Measurements from ENCODE around the gene IGFBP3. TPM values are rescaled to one million over a fixed set of nuclear protein-coding genes. Genes with fewer than 3 reads are reported as not detected.
A peak's percentile ranks its signal among the peaks of the same experiment; 100 is the strongest.

IGFBP3 gene
- total and polyA plus RNA-seq, 2 of the 13 experiments (the other 11 are each of a cell fraction or from before 2014, with no cell fraction given): 57.5 TPM; not detected in 1

DNA sequence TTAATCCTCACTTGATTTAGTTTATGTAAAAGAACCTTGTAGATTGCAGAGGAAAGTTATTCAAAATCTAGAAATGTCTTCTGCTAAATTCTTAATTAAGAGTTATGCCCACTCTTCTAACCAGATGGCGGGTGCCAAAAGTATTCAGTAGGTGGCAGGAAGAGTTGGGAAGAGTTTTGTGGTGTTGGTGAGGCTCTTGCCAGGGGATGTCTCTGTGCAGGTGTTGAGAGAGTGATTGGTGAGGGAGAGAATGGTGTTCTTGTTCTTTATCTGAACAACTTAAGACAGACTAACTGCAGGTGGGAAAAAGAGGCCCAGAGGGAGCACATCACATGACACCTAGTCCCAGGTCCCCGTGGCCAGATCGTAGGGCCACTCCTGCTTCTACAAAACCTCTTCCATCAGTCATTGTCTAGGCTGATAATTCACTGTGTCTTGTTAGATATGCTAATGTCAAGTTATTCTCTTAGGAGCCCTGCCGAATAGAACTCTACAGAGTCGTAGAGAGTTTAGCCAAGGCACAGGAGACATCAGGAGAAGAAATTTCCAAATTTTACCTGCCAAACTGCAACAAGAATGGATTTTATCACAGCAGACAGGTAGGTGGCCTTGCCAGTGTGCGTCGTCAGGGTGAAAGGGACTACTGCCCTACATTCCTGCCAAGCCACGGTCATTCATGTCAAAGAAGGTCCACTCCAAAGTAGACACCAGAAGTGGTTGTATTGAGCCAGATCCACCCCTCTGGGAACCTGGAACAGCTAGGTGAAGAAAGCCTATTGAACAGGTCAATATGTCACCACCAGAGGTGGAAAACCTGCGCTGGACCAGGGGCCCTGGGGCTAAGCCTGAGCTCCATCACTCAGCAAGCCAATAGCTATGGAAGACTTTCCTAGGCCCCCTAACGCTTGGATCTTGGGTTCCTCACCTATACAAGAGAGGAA, 29.3 kb downstream of the IGFBP3 start (continued):
- TF ChIP-seq ZNF34 (CRISPR knock-in tag; IDR thresholded peaks at IDR 0.05; ENCODE audit: borderline replicate concordance): no peak
- no peak; the same call in 1 of the 2 replicates for TF ChIP-seq KDM2A (CRISPR knock-in tag; IDR thresholded peaks at IDR 0.05; ENCODE audit: borderline replicate concordance, low read depth)
- TF ChIP-seq ZNF891 (CRISPR knock-in tag; IDR thresholded peaks at IDR 0.05): peak; percentile 68; the same call in 1 of the 2 replicates
- no peak for TF ChIP-seq ZNF24 (IDR thresholded peaks at IDR 0.05)
- no peak for TF ChIP-seq SRSF9 (IDR thresholded peaks at IDR 0.05; ENCODE audit: borderline replicate concordance, insufficient read depth, low read depth, low read length, poor library complexity, severe bottlenecking)
- no peak; the same call in 1 of the 2 replicates for TF ChIP-seq ZSCAN20 (CRISPR knock-in tag; IDR thresholded peaks at IDR 0.05; ENCODE audit: borderline replicate concordance)
- TF ChIP-seq, protein P1, sequence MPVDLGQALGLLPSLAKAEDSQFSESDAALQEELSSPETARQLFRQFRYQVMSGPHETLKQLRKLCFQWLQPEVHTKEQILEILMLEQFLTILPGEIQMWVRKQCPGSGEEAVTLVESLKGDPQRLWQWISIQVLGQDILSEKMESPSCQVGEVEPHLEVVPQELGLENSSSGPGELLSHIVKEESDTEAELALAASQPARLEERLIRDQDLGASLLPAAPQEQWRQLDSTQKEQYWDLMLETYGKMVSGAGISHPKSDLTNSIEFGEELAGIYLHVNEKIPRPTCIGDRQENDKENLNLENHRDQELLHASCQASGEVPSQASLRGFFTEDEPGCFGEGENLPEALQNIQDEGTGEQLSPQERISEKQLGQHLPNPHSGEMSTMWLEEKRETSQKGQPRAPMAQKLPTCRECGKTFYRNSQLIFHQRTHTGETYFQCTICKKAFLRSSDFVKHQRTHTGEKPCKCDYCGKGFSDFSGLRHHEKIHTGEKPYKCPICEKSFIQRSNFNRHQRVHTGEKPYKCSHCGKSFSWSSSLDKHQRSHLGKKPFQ (CRISPR knock-in tag; IDR thresholded peaks at IDR 0.05; ENCODE audit: insufficient replicate concordance): no peak
- TF ChIP-seq, protein P2, sequence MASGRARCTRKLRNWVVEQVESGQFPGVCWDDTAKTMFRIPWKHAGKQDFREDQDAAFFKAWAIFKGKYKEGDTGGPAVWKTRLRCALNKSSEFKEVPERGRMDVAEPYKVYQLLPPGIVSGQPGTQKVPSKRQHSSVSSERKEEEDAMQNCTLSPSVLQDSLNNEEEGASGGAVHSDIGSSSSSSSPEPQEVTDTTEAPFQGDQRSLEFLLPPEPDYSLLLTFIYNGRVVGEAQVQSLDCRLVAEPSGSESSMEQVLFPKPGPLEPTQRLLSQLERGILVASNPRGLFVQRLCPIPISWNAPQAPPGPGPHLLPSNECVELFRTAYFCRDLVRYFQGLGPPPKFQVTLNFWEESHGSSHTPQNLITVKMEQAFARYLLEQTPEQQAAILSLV (CRISPR knock-in tag; IDR thresholded peaks at IDR 0.05; ENCODE audit: borderline replicate concordance): no peak
- TF ChIP-seq, protein P3, sequence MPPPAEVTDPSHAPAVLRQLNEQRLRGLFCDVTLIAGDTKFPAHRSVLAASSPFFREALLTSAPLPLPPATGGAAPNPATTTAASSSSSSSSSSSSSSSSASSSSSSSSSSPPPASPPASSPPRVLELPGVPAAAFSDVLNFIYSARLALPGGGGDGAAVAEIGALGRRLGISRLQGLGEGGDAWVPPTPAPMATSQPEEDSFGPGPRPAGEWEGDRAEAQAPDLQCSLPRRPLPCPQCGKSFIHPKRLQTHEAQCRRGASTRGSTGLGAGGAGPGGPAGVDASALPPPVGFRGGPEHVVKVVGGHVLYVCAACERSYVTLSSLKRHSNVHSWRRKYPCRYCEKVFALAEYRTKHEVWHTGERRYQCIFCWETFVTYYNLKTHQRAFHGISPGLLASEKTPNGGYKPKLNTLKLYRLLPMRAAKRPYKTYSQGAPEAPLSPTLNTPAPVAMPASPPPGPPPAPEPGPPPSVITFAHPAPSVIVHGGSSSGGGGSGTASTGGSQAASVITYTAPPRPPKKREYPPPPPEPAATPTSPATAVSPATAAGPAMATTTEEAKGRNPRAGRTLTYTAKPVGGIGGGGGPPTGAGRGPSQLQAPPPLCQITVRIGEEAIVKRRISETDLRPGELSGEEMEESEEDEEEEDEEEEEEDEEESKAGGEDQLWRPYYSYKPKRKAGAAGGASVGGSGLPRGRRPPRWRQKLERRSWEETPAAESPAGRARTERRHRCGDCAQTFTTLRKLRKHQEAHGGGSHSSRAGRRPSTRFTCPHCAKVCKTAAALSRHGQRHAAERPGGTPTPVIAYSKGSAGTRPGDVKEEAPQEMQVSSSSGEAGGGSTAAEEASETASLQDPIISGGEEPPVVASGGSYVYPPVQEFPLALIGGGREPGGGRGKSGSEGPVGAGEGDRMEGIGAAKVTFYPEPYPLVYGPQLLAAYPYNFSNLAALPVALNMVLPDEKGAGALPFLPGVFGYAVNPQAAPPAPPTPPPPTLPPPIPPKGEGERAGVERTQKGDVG (CRISPR knock-in tag; IDR thresholded peaks at IDR 0.05; ENCODE audit: borderline replicate concordance): no peak
- TF ChIP-seq HDAC1 (CRISPR knock-in tag; IDR thresholded peaks at IDR 0.05): no peak
- TF ChIP-seq, protein P4, sequence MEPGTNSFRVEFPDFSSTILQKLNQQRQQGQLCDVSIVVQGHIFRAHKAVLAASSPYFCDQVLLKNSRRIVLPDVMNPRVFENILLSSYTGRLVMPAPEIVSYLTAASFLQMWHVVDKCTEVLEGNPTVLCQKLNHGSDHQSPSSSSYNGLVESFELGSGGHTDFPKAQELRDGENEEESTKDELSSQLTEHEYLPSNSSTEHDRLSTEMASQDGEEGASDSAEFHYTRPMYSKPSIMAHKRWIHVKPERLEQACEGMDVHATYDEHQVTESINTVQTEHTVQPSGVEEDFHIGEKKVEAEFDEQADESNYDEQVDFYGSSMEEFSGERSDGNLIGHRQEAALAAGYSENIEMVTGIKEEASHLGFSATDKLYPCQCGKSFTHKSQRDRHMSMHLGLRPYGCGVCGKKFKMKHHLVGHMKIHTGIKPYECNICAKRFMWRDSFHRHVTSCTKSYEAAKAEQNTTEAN (CRISPR knock-in tag; conservative IDR thresholded peaks at IDR 0.05): no peak
- TF ChIP-seq HDAC6 (IDR thresholded peaks at IDR 0.05; ENCODE audit: low read depth, low read length): no peak
- no peak for TF ChIP-seq BRD4 (CRISPR knock-in tag; IDR thresholded peaks at IDR 0.05)
- TF ChIP-seq, protein P5, sequence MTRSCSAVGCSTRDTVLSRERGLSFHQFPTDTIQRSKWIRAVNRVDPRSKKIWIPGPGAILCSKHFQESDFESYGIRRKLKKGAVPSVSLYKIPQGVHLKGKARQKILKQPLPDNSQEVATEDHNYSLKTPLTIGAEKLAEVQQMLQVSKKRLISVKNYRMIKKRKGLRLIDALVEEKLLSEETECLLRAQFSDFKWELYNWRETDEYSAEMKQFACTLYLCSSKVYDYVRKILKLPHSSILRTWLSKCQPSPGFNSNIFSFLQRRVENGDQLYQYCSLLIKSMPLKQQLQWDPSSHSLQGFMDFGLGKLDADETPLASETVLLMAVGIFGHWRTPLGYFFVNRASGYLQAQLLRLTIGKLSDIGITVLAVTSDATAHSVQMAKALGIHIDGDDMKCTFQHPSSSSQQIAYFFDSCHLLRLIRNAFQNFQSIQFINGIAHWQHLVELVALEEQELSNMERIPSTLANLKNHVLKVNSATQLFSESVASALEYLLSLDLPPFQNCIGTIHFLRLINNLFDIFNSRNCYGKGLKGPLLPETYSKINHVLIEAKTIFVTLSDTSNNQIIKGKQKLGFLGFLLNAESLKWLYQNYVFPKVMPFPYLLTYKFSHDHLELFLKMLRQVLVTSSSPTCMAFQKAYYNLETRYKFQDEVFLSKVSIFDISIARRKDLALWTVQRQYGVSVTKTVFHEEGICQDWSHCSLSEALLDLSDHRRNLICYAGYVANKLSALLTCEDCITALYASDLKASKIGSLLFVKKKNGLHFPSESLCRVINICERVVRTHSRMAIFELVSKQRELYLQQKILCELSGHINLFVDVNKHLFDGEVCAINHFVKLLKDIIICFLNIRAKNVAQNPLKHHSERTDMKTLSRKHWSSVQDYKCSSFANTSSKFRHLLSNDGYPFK (CRISPR knock-in tag; IDR thresholded peaks at IDR 0.05; ENCODE audit: borderline replicate concordance): no peak
- no peak; the same call in 1 of the 2 replicates for TF ChIP-seq ZNF652 (CRISPR knock-in tag; IDR thresholded peaks at IDR 0.05; ENCODE audit: borderline replicate concordance, low read depth)
- 0 out of 2 replicates have a peak, but pooled peaks have one; percentile 58 for TF ChIP-seq ZNF234 (CRISPR knock-in tag; conservative IDR thresholded peaks at IDR 0.05)
- no peak for TF ChIP-seq GATAD2A (CRISPR knock-in tag; IDR thresholded peaks at IDR 0.05)

All from HepG2 (cell line).